Stimulated activated CD8-positive, alpha-beta memory T cell treated with anti-CD3 and anti-CD28 coated beads, Interleukin-12 subunit alpha, Interleukin-12 subunit beta, amount 100 ng/mL, for 24 hours (primary cell): ENCODE data around the gene ATL1.
"Not testable (repeated sequence)": the region's sequence is repeated elsewhere in the genome, so short reads cannot be mapped to it uniquely, and the experiment has no call there.

Experiments used
- DNase-seq: peaks from one replicate; pipeline ENCODE4 v3.0.0-alpha.2; 2020; ENCODE audit errors: extremely low read depth

The ATL1 gene

GRCh38 chr14:50534997-50535396 is 24.9 kb upstream of the ATL1 start:
- no peak for DNase-seq

GRCh38 chr14:50538034-50538433 is 21.9 kb upstream of the ATL1 start:
- not testable (repeated sequence) for DNase-seq

- no peak for DNase-seq
Measured at GRCh38 chr14:50539051-50539450, 20.9 kb upstream of the ATL1 start.

- DNase-seq = no peak
Measured at GRCh38 chr14:50541159-50541567, 18.8 kb upstream of the ATL1 start.

- no peak for DNase-seq
Measured at GRCh38 chr14:50542941-50543418, 17.0 kb upstream of the ATL1 start.

GRCh38 chr14:50544911-50545310 is 15.0 kb upstream of the ATL1 start:
- no peak for DNase-seq

GRCh38 chr14:50545618-50546017 is 14.3 kb upstream of the ATL1 start:
- DNase-seq = no peak

- DNase-seq = no peak
Measured at GRCh38 chr14:50550294-50550693, 9.7 kb upstream of the ATL1 start.

GRCh38 chr14:50551877-50552276 is 8.1 kb upstream of the ATL1 start:
- no peak for DNase-seq

GRCh38 chr14:50552796-50553195 is 7.1 kb upstream of the ATL1 start:
- DNase-seq = not testable (repeated sequence)

GRCh38 chr14:50560931-50561285 is 963 bp downstream of the ATL1 start:
- DNase-seq = peak; percentile 33

- DNase-seq = no peak
Measured at GRCh38 chr14:50562841-50563240, 2.9 kb downstream of the ATL1 start.

- no peak for DNase-seq
Measured at GRCh38 chr14:50569714-50570274, 9.8 kb downstream of the ATL1 start.

- DNase-seq = no peak
Measured at GRCh38 chr14:50573862-50574261, 13.9 kb downstream of the ATL1 start.

GRCh38 chr14:50575769-50576168 is 15.8 kb downstream of the ATL1 start:
- no peak for DNase-seq

- no peak for DNase-seq
Measured at GRCh38 chr14:50577982-50578381, 18.0 kb downstream of the ATL1 start.

GRCh38 chr14:50578433-50578832 is 18.5 kb downstream of the ATL1 start:
- DNase-seq = no peak

GRCh38 chr14:50590464-50590863 is 30.5 kb downstream of the ATL1 start:
- no peak for DNase-seq

- DNase-seq = no peak
Measured at GRCh38 chr14:50594577-50595316, 34.8 kb downstream of the ATL1 start.

- DNase-seq = no peak
Measured at GRCh38 chr14:50598765-50599164, 38.8 kb downstream of the ATL1 start.

GRCh38 chr14:50599700-50600444 is 39.9 kb downstream of the ATL1 start:
- no peak for DNase-seq

- no peak for DNase-seq
Measured at GRCh38 chr14:50600849-50601248, 40.9 kb downstream of the ATL1 start.

- no peak for DNase-seq
Measured at GRCh38 chr14:50601394-50601793, 41.4 kb downstream of the ATL1 start.
